Choroid plexus epithelial cell (primary cell): ENCODE measurements around the gene ITSN1.

Experiments used
- DNase-seq: peaks from one replicate; pipeline ENCODE4 v3.0.0-alpha.2; 2010; ENCODE audit warnings: low read depth
- H3K4me3 ChIP-seq: 2 replicates; pipeline ENCODE4 v1.5.1; 2011; ENCODE audit warnings: low read depth, mild to moderate bottlenecking, control low read depth, low read length, moderate library complexity
- CTCF ChIP-seq: conservative IDR thresholded peaks from 2 replicates; pipeline ENCODE4 v1.5.1; 2011; ENCODE audit warnings: low read depth, mild to moderate bottlenecking, control low read depth, inconsistent platforms, low read length, moderate library complexity

Gene ITSN1

GRCh38 chr21:33734291-33734690 lies 92.0 kb downstream of the ITSN1 start:
- no peak overlapping the region for H3K4me3 ChIP-seq
- no peak for TF ChIP-seq CTCF
- peak; percentile 69 for DNase-seq

GRCh38 chr21:33734818-33735217 lies 92.5 kb downstream of the ITSN1 start:
- no peak for TF ChIP-seq CTCF
- no peak for DNase-seq
- no peak overlapping the region for H3K4me3 ChIP-seq

DNA sequence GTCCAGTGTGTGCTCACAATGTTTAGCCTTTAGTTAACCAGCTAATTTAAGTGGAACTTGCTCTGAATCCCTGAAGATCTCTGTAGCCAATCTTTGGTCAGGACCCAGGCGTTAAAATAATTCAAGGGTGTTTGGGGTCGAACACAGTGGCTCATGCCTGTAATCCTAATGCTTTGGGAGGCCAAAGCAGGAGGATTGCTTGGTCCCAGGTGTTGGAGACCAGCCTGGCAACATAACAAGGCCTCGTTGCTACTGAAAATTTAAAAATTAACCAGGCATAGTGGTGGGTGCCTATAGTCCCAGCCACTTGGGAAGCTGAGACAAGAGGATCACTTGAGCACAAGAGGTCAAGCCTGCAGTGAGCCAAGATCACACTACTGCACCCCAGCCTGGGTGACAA lies 94.3 kb downstream of the ITSN1 start:
- no peak for TF ChIP-seq CTCF
- DNase-seq = no peak
- no peak overlapping the region for H3K4me3 ChIP-seq

DNA sequence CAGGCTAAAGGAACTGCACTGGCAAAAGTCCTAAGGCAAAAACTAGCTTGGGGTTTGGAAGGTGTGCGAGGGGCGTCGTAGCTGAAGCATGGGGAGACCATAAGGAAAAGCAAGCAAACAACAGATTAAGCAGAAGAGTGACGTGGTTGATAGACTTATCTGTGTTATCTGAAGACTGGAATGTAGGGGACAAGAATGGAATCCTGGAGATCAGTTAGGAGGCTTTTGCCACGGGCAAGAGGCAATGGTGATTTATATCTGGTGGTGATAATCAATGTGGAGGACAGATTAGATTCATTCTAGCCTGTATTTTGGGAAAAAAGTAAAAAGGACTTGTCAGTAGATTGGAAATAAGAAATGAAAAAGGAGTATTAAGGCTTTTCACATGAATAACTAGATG lies 97.4 kb downstream of the ITSN1 start:
- TF ChIP-seq CTCF = no peak
- DNase-seq = no peak
- no peak overlapping the region for H3K4me3 ChIP-seq

GRCh38 chr21:33747420-33747819 lies 105.1 kb downstream of the ITSN1 start:
- TF ChIP-seq CTCF = no peak
- no peak overlapping the region for H3K4me3 ChIP-seq
- DNase-seq = no peak

GRCh38 chr21:33748903-33749302 lies 106.6 kb downstream of the ITSN1 start:
- no peak for DNase-seq
- H3K4me3 ChIP-seq = no peak overlapping the region
- TF ChIP-seq CTCF = no peak

- H3K4me3 ChIP-seq = no peak overlapping the region
- TF ChIP-seq CTCF = no peak
- no peak for DNase-seq
Observed at GRCh38 chr21:33750017-33750416, 107.7 kb downstream of the ITSN1 start.
